Measurements from ENCODE around the gene IRF9.
"Not testable (repeated sequence)": the region's sequence is repeated elsewhere in the genome, so short reads cannot be mapped to it uniquely, and the experiment has no call there.

The IRF9 gene

GRCh38 chr14:24198814-24199524, 37.9 kb downstream of the IRF9 start:
- no peak for DNase-seq (ENCODE audit: low read depth)
- H3K4me3 ChIP-seq (ENCODE audit: control insufficient read depth, low read depth, low read length), result no peak overlapping the region
- no peak for TF ChIP-seq CTCF (conservative IDR thresholded peaks at IDR 0.05; ENCODE audit: control insufficient read depth, insufficient read depth, low read depth, low read length)

- DNase-seq (ENCODE audit: low read depth); H3K4me3 ChIP-seq (ENCODE audit: control insufficient read depth, low read depth, low read length): not testable (repeated sequence)
These were observed 41.5 kb downstream of the IRF9 start for GRCh38 chr14:24202538-24202937.

DNA sequence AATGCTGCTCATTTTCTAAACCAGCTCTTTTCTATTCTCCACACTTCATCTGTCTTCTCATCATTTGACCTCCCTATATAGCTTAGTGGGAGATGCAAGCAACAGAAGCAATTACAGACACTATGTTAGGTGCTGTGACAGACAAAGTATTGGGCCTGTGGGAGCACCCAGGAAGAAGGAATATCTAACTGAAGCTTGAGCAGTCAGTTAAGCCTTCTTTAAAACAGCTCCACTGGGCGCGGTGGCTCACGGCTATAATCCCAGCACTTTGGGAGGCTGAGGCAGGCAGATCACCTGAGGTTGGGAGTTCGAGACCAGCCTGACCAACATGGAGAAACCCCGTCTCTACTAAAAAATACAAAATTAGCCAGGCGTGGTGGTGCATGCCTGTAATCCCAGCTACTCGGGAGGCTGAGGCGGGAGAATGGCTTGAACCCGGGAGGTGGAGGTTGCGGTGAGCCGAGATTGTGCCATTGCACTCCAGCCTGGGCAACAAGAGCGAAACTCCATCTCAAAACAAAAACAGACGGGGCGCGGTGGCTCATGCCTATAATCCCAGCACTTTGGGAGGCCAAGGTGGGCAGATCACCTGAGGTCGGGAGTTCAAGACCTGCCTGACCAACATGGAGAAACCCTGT, 42.3 kb downstream of the IRF9 start:
- not testable (repeated sequence) for H3K4me3 ChIP-seq (ENCODE audit: control insufficient read depth, low read depth, low read length); DNase-seq (ENCODE audit: low read depth)

DNA sequence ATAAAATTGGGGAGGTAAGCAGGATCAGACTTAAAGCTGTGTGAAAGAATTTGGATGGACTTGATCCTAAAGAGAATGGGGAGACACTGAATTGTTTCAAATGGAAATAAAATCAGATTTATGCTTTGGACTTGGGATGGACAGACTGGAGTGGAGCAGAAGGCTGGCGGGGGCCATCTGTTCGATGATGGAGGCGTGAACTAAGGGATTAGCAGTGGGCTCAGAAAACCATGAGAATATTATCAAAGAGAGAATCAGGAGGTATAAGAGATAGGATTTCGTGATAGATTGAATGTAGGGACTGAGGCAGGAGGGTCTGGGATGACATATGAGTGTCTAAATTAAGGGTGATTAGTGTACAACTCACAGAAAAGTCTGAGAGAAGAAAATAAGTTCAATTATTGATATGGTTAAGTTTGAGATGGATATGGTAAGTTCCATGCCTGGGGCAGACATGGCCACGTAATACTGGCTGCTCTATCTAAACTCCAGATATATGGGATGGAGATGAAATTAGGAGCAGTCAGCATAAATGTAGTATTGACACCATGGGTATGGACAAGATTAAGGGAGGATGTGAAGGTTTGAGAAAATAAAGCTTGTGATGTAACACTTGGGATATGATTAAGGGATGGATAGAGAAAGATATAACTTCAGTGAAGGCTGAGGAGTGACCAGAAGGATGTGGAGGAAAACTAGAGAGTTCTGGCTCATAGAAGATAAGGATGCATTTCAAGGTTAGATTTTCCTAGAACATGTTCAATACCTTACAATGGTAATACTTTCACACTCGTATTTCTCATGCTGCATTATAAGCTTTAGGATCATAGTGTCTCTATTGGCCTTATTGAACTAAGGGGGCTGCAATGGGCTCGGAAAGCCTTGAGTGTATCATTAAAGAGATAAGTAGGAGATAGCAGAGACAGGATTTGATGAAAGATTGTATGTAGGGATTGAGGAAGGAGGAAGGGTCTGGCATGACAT, 43.4 kb downstream of the IRF9 start:
- no peak for DNase-seq (ENCODE audit: low read depth)
- H3K4me3 ChIP-seq (ENCODE audit: control insufficient read depth, low read depth, low read length), result no peak overlapping the region
- TF ChIP-seq CTCF (conservative IDR thresholded peaks at IDR 0.05; ENCODE audit: control insufficient read depth, insufficient read depth, low read depth, low read length), result no peak

DNA sequence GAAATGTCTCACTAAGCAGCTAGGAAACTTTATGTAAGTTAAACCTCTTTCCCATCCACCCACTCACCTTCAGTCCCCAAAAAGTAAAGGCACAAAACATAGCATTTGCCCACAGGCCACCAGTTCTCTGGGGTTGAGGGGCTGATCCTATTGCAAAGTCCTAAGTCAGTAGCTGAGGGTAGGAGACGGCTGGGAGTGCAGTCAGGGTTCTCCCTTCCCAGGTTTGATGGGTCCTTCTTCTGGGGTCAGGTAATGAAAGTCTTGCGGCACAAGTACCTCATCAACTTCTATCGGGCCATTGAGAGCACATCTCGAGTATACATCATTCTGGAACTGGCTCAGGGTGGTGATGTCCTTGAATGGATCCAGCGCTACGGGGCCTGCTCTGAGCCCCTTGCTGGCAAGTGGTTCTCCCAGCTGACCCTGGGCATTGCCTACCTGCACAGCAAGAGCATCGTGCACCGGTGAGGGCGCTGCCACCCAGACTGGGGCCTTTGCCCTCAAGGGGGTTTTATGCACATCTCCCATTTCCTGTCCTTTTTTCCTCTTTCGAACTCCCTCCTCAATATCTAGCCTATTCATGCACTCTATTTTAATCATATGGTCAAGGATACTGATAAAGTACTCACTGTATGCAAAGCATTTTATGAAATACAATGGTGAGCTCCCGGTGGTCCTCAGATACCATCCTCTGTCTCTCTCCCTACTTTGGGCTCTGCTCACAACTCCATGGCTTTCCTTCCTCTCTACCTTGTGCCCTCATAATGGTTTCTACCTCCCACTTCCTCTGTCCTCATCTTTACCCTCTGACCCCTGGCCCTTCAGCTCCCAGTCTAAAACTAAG, 45.4 kb downstream of the IRF9 start:
- no peak for DNase-seq (ENCODE audit: low read depth)

DNA sequence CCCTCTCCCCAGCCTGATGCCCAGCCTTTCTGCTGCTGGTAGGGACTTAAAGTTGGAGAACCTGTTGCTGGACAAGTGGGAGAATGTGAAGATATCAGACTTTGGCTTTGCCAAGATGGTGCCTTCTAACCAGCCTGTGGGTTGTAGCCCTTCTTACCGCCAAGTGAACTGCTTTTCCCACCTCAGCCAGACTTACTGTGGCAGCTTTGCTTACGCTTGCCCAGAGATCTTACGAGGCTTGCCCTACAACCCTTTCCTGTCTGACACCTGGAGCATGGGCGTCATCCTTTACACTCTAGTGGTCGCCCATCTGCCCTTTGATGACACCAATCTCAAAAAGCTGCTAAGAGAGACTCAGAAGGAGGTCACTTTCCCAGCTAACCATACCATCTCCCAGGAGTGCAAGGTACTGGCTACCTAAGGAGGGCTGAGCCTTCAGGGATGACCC, 46.1 kb downstream of the IRF9 start:
- no peak overlapping the region for H3K4me3 ChIP-seq (ENCODE audit: control insufficient read depth, low read depth, low read length)
- no peak for TF ChIP-seq CTCF (conservative IDR thresholded peaks at IDR 0.05; ENCODE audit: control insufficient read depth, insufficient read depth, low read depth, low read length)
- DNase-seq (ENCODE audit: low read depth), result no peak

More for the DNA sequence above, 45.4 kb downstream of the IRF9 start:
- no peak for TF ChIP-seq CTCF (conservative IDR thresholded peaks at IDR 0.05; ENCODE audit: control insufficient read depth, insufficient read depth, low read depth, low read length)
- no peak overlapping the region for H3K4me3 ChIP-seq (ENCODE audit: control insufficient read depth, low read depth, low read length)

DNA sequence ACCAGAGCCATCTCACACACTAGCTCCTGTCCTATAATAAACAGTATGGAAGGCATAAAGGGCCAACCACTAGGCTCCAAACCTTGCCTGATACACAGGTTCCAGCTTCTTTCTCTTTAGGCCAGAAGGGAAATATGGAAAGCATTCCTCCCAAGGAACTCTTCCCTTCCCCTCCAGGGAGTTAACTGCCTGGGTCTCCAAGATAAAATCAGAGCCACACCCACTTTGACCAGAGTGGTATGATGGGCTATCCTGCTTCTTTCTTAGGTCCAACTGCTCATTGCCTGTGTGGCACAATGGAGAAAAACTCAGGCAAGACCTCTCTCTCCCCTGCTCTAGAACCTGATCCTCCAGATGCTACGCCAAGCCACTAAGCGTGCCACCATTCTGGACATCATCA, 46.6 kb downstream of the IRF9 start:
- no peak overlapping the region for H3K4me3 ChIP-seq (ENCODE audit: control insufficient read depth, low read depth, low read length)
- no peak for DNase-seq (ENCODE audit: low read depth)
- no peak for TF ChIP-seq CTCF (conservative IDR thresholded peaks at IDR 0.05; ENCODE audit: control insufficient read depth, insufficient read depth, low read depth, low read length)

Data from fibroblast of mammary gland (primary cell).